HG03064 (cell line): Measurements from ENCODE around the gene CRACR2A.

Experiments used
- ATAC-seq: cut with Tn5 transposase; IDR thresholded peaks from one replicate; pipeline ENCODE4 v1.9.1; 2021; ENCODE audit warnings: low read depth; ENCODE audit not compliant: unreplicated experiment

Gene CRACR2A

DNA sequence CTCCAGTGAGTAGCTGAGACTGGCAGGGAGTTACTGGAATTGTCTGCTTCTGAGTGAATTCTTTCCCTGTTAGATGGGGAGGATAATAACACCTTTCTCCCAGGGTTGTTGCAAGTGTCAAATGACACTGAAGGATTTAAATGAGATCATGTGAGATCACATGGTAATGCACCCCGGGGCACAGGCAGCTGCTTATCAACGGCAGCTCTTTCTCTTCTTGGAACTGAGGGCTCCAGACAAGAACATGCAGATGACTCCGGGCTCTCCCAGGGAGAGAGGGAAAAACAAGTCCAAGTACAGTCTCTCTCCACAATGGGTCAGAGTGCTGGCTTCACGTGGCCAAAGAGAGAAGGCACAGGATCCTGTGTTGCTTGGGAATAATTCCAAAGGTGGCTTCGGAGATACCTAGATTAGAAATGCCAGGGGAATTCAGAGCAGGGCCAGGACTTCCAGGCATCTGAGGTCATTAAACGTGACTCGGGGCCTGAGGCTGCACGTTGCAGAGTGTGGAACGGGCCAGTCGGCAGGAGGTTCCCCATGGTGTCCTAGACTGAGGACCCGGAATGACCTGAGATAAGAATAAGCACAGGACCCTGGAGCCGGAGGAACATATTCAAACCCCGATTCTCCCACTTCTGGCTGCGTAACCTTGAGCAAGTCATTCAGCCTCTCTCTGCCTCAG, 152.7 kb downstream of the CRACR2A start:
- no peak for ATAC-seq

DNA sequence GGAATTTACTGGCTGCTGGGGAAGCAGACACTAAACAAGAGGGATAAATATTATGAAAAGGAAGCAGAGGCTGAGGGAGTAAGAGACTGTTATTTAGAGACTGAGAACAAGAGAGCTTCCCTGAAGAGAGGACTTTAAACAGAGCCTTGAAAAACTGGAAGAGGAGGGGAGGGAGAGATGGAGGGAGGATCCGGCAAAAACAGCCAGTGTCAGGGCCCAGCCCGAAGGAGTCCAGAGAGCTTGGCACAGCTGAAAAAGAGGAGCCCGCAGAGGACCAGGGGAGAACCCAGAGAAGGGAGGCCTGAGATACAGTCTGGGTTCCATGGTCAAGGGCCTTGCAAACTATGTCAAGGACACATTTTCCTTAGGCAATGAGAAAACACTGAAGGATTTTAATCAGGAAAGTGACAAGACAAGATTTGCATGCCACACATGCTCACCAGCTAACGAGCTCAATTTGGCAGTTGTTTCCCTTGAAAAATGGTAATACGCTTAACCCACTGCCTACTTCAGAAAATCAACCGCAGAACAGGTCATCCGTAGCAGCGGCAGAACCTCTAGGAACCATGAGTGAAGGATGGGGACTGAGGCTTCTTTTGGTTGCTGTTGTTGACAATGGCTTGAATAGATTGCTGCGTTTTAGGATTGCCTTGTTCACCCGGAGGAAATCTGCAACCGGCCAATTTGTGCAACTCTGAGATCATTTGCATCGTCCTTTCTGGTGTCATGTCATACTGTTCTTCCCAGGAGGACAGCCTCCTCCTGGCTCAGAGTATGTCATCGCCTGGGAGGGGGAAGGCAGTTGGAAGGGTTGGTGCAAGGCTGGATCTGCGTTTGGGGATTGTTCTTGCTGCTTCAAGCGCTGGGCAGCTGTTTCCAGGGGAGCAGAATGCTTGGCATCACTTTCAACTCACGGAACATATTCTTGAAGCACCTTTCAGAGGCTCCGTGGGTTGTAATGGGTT, 153.7 kb downstream of the CRACR2A start:
- no peak for ATAC-seq

- no peak for ATAC-seq
Observed at GRCh38 chr12:3597526-3598210, 155.2 kb downstream of the CRACR2A start.

DNA sequence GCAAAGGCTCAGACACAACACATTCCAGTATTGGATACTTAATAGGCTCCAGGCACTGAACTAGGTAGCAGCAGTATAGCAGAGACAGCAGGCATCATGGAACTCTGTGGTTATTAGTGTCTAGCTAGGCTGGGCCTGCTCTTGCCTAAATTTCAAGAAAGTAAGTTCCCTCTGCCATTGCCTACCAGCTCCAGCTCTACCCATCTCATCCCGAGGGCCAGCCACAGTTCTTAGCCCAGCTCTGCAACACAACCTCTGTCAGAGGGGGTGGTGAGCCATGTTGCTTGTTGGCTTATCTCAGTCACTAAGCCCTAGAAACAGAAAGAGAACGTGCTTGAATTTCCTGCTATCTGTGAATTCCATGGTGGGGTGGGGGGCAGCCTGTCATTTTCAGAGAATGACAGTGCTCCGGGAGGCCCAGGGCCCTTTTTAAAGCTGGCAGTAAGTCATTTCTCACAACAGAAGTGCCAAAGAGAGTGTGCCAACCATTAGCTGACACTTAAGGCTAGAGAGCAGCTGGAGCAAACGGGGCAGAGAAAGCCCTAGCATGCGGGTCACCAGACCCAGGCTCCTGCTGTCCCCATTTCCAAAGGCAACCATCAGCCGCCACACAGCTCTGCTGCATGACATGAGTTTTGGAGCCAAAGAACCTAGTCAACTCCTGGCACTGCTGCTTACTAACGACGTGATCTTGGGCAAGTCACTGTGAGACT, 156.1 kb downstream of the CRACR2A start:
- no peak for ATAC-seq

DNA sequence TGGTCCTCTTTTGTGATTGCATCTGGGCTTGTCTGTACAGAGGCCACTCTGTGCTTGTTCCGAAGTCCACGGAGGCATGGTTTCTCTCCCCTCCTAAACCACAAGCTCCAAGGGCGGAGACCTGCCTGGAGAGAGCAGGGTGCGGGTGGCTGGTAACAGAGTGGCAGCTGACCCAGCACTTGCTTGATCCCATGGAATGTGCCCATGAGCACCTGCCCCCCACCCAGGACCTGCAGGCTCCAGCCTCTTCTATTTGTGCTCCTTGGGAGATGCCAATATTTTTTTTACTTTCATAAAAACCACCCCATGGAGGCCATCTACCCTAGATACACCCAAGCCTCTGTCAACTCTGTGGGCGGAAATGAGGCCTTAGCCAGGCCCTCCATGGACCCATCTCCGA, 157.2 kb downstream of the CRACR2A start:
- ATAC-seq = no peak

- ATAC-seq = no peak
Observed at GRCh38 chr12:3594966-3595365, 157.9 kb downstream of the CRACR2A start.

- ATAC-seq = no peak
Observed at GRCh38 chr12:3593906-3594483, 158.9 kb downstream of the CRACR2A start.

- ATAC-seq = no peak
Observed at GRCh38 chr12:3592856-3593625, 159.9 kb downstream of the CRACR2A start.

DNA sequence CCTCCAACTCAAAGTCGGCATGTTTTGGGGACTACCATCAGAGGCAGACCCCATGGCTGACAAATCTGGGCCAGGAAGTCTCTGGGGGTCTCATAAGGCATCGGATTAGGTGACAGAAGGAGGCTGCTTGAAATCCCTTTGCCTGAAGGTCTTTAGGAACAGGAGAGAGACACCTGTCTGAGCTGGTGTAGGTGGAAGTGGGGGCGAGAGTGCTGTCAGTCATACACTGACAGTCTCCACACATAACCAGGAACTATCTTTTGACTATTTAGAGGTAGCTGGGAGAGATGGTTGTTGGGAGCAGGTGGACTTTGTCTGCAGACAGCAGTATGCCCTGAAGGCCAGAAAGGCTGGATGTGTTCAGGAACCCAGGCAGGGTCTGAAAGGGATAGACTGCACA, 163.2 kb downstream of the CRACR2A start:
- ATAC-seq = no peak

DNA sequence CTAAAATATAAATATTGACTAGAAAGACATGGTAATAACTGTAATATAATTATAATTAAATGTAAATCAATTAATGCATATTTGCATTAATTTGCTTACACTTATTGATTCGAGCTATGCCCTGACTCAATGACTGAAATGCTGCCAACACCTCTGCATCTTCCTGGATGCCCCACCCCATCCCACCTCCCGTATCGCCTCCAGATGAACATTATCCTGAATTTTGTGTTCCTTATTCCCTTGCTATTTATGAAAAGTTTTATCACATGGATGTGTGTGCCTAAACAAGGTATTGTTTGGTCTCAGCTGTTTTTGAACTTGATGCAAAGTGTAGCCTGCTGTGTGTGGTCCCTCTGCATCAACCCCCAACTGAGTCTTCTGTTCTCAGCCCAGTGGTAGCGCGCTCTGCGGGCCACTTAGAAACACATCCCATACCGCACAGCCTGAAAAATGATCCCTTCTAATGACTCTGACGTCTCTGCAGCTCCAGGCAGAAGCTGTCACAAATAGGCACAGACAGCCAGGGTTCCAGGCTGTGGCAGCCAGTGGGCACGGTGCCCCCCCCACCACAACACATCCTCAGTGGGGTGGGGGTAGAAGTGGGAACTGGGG, 165.4 kb downstream of the CRACR2A start:
- ATAC-seq = no peak

- ATAC-seq = no peak
Observed at GRCh38 chr12:3583656-3584334, 169.1 kb downstream of the CRACR2A start.

- ATAC-seq = no peak
Observed at GRCh38 chr12:3580094-3580749, 172.7 kb downstream of the CRACR2A start.

DNA sequence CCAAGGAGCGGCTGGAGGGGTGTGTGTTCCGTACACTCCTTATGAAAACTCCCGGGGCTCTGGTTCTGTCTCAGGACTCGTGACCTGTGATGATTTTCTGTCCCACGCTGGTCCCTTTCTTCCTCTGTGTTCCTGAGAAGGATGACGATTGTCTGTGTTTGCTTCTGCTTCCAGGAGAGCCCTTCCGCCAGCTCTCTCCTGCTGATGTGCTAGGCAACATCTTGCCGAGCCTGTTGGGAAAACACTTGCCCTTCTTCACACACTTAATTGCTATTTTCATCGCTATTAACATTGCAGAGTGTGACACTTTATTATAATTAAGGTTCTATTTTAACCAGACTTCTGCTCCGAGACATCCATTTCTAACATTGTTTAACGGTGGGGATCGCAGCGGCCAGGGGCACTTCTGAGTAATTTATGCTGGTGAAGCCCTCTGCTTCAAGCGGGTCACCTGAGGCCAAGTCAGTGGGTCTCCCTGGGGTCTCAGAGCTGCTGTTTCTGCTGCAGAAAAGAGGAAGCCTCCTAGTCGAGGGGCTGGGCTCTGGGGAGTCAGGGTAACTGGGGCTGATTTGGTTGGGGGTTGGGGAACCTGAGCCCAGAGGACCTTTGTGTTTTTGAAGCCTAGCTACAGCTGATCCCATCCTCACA, 173.3 kb downstream of the CRACR2A start:
- ATAC-seq = no peak

DNA sequence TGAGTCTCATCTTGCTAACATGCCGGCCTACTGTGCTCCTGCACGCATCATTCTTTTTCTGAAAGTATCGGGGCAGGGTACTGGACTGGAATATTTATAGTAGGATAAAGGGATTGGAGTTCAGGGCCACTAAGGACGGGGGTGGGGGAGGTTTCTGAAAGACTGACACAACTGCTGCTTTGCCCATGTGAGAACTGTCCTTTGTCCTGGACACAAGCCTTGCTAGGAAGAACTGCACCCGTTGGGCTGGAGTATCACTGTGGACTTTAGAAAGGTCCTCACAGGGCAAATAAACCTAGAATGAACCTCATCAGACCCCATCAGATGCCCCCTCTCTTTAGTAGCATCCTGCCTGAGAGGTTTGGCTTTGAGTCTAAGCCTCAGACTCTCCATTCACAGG, 174.4 kb downstream of the CRACR2A start:
- ATAC-seq = no peak

GRCh38 chr12:3576891-3577290, 176.0 kb downstream of the CRACR2A start:
- ATAC-seq = no peak

DNA sequence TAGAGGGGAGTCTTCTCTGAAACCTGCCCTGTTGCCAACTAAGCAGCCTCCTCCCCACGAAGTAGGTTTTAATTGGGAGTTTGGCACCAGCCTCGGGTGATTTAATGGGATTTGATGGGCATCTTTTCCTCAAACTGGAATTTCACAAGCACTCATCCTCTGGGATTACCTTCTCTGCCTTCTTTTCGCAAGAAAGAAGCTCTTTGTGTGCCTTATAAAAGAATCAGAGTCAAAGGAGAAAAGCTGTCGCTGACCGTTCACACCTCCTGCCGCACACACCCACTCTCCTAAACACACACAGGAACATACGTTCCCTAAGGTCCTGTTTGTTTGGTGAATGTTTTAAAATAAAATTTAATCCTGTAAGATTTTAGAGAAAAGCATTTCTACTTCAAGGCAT, 177.9 kb downstream of the CRACR2A start:
- no peak for ATAC-seq

- ATAC-seq = no peak
Observed at GRCh38 chr12:3572560-3572959, 180.3 kb downstream of the CRACR2A start.

DNA sequence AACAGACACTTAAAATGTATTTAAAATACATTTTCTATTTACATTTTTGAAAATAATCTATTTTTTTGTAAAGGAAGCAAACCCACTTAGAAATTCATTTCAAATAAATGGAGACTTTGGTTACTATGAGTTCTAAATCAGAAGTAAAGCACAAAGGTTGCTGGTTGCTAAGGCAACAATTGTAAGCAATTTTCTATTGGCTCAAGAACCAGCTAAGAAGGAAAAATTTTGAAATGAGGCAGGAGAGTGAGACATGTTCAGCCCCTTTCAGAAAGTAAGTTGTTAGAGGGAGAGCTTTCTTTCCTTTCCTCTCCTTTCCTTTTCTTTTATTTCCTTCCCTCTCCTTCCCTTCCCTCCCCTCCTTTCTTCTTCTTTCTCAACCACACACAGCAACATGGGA, 181.2 kb downstream of the CRACR2A start:
- ATAC-seq = no peak
